HT1080 (cell line): ENCODE data around the gene TAF11L7. TPM values are rescaled to one million over a fixed set of nuclear protein-coding genes. Genes with fewer than 3 reads are reported as not detected.
"Not testable (repeated sequence)": the region's sequence is repeated elsewhere in the genome, so short reads cannot be mapped to it uniquely, and the experiment has no call there.

ENCODE experiments used
- DNase-seq: peaks from one replicate; pipeline ENCODE4 v3.0.0-alpha.2; 2015; ENCODE audit warnings: low read depth
- polyA plus RNA-seq, 2 experiments: library from polyadenylated mRNA; depleted of rRNA; stranded (reverse); fragments of >200 nt; gene quantifications; 2 replicates each; pipeline ENCODE4 v1.2.3, GENCODE V29; 2015
- small RNA-seq: library from RNA; depleted of rRNA; stranded (forward); fragments of <200 nt; gene quantifications from one replicate; pipeline ENCODE3, GENCODE V24; 2014
- total RNA-seq: library from RNA; depleted of rRNA; stranded (reverse); fragments of >200 nt; shearing (Covaris generic); gene quantifications from 2 replicates; pipeline ENCODE4 v1.2.3, GENCODE V29; 2014; rRNA removed

Gene TAF11L7
- not detected in 2 replicates for total RNA-seq
- polyA plus RNA-seq (2015; cell fraction: cytosol; rRNA removed) = not detected in 2 replicates
- polyA plus RNA-seq (2015; cell fraction: nucleus; rRNA removed) = not detected in 2 replicates

- DNase-seq = not testable (repeated sequence)
These were observed at the start of gene TAF11L7 for GRCh38 chr5:17585658-17586057. TAF11L7 (minus strand) TSS chr5:17585758.

GRCh38 chr5:17634160-17634559, 48.6 kb upstream of the TAF11L7 start, which contains the start of gene TAF11L14:
TAF11L14 (plus strand) TSS chr5:17634460.
- no peak for DNase-seq

DNA sequence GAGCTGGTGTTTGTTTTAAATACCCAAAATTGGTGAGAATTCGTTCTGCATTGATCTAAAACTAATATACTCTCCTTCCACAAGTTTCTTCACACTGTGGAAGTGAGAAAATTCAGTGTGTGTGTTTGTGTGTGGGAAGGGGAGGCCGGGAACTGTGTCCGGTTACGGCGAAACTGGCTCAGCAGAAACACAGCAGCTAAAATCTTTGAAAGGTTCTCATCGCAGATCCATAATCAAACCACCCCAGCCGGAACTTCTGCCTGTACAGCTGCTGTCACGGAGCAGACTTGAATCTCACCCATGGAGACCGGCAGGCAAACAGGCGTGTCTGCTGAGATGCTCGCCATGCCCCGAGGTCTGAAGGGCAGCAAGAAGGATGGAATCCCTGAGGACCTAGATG, 46.2 kb upstream of the TAF11L7 start, which contains the start of gene TAF11L13:
TAF11L13 (plus strand) TSS at position 301 of the 400 bp plus-strand sequence.
- DNase-seq = not testable (repeated sequence)

DNA sequence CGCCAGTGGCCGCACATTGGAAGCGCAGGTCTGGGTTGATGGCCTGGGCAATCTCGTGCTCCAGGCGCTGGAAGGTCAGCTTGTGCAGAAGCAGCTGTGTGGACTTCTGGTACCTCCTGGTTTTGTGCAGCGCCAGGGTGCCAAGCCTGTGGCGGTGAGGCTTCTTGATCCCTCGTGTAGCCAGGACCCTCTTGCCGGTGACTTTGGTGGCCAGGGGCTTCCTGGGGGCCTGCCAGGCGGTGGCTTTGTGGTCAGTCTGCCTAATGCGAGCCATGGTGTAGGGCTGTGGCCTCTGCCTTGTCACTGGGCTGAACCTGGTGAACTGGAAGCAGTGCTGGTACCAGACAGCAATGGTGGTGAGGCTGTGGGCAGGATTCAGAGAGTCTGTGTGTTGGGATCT, 40.1 kb upstream of the TAF11L7 start:
- DNase-seq = no peak

DNA sequence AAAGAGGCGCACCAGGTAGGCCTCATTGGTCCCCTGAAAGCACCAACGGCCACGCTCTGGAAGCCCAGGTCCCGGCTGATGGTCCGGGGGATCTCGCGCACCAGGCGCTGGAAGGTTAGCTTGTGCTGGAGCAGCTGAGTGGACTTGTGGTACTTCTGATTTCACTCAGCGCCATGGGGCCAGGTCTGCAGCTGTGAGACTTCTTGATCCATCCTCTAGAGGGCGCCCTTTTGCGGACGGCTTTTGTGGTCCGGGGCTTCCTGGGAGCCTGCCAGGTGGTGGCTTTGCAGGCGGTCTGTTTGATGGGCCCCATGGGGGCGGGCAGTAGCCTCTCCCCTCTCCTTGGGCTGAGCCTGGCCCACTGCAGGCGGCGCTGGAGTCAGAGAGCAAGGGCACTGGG, 35.1 kb upstream of the TAF11L7 start:
- no peak for DNase-seq

DNA sequence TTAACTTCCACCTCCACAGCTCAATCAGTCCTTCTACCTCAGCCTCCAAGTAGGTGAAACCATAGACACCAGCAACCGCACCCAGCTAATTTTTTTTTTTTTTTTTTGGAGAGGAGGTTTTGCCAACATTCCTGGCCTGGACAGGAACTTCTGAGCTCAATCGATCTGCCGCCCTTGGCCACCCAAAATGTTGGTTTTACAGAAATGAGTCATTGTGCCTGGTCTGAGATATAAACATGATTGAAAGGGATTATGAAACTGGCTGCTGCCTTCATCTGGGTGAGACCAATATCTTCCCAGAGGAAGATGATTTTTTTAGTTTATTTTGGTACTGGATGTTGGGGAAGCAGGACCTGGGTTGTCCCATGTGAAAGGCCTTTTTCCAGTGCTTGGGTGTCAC, 33.8 kb upstream of the TAF11L7 start:
- DNase-seq = no peak

GRCh38 chr5:17614872-17615605, 29.5 kb upstream of the TAF11L7 start:
- DNase-seq = no peak

- not testable (repeated sequence) for DNase-seq
These were observed 24.5 kb upstream of the TAF11L7 start, which contains the start of gene TAF11L12 for GRCh38 chr5:17610092-17610491. TAF11L12 (plus strand) TSS chr5:17610392.

- DNase-seq = not testable (repeated sequence)
These were observed 21.9 kb upstream of the TAF11L7 start for GRCh38 chr5:17607461-17607860.

DNA sequence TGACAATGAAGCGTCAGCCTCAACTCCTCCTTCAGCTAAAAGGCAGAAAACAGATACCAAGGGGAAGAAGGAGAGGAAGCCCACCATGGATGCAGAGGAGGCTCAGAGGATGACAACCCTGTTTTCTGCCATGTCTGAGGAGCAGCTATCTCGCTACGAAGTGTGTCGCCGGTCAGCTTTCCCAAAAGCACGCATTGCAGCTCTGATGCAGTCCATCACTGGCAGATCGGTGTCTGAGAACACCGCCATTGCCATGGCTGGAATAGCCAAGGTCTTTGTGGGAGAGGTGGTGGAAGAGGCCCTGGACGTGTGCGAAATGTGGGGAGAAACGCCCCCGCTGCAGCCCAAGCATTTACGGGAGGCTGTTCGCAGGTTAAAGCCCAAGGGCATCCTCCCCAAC, 19.4 kb upstream of the TAF11L7 start:
- no peak for DNase-seq

DNA sequence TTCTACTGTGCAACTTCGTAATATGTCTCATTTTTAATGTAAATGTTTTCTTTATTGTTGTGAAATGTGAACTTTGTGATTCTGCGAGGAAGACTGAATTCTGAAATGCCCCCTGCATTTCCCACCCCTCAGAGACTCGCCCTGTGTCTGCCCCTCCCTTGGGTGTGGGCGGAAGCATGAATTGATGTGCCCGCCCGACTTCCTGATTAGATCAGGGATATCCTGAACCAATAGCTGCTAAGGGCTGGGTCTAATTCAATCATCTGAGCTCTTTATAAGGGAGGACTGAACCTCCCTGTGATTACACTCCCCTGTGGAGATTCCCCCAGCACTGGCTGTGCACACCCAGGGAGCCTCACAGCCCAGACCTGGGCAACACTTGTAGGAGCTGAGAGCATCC, 18.3 kb upstream of the TAF11L7 start, which contains the start of gene TAF11L11:
TAF11L11 (plus strand) TSS at position 304 of the 400 bp plus-strand sequence.
- DNase-seq = not testable (repeated sequence)

GRCh38 chr5:17597728-17598127, 12.2 kb upstream of the TAF11L7 start, which contains the start of gene TAF11L10:
TAF11L10 (minus strand) TSS chr5:17597828.
- not testable (repeated sequence) for DNase-seq

DNA sequence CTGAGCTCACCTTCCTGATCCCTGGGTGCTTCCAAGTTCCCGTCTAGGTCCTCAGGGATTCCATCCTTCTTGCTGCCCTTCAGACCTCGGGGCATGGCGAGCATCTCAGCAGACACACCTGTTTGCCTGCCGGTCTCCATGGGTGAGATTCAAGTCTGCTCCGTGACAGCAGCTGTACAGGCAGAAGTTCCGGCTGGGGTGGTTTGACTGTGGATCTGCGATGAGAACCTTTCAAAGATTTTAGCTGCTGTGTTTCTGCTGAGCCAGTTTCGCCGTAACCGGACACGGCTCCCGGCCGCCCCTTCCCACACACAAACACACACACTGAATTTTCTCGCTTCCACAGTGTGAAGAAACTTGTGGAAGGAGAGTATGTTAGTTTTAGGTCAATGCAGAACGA, 8.7 kb upstream of the TAF11L7 start, which contains the start of gene TAF11L9:
TAF11L9 (minus strand) TSS at position 140 of the 400 bp plus-strand sequence.
- DNase-seq = not testable (repeated sequence)

GRCh38 chr5:17590860-17591259, 5.3 kb upstream of the TAF11L7 start, which contains the start of gene TAF11L8:
TAF11L8 (minus strand) TSS chr5:17590960.
- DNase-seq = not testable (repeated sequence)

Small RNAs within 50 kb of the gene (small RNA-seq; reads per million reads assigned to genes)
- gene AC233724.3 (not detected), gene AC233724.6 (not detected), gene AC233724.7 (not detected)

Other genes starting within 250 kb of the TAF11L7 start
- not detected in 2 replicates for gene TAF11L2, start 87.5 kb downstream of the TAF11L7 start, total RNA-seq
- not detected in 2 replicates for gene TAF11L3, start 67.4 kb downstream of the TAF11L7 start, total RNA-seq
- gene TAF11L4, start 64.0 kb downstream of the TAF11L7 start, total RNA-seq = not detected in 2 replicates
- gene TAF11L5, start 60.5 kb downstream of the TAF11L7 start, total RNA-seq = not detected in 2 replicates
- not detected in 2 replicates for gene TAF11L6, start 57.1 kb downstream of the TAF11L7 start, total RNA-seq
- not detected in 2 replicates for gene TAF11L8, start 5.2 kb upstream of the TAF11L7 start, total RNA-seq
- not detected in 2 replicates for gene TAF11L9, start 8.6 kb upstream of the TAF11L7 start, total RNA-seq
- gene TAF11L10, start 12.1 kb upstream of the TAF11L7 start, total RNA-seq = not detected in 2 replicates
- not detected in 2 replicates for gene TAF11L11, start 18.4 kb upstream of the TAF11L7 start, total RNA-seq
- gene TAF11L12, start 24.6 kb upstream of the TAF11L7 start, total RNA-seq = not detected in 2 replicates
- not detected in 2 replicates for gene TAF11L13, start 46.3 kb upstream of the TAF11L7 start, total RNA-seq
- not detected in 2 replicates for gene TAF11L14, start 48.7 kb upstream of the TAF11L7 start, total RNA-seq